SK-N-SH treated with all-trans-retinoic acid at 6 μM for 48 hours (cell line): Measurements from ENCODE around the gene SCAF1.

ENCODE experiments used
- ATAC-seq: fragments of 200-7000 bp; cut with Tn5 transposase; 3 replicates; pipeline ENCODE4 v1.9.1; 2020; ENCODE audit warnings: mild to moderate bottlenecking, moderate library complexity
- ARNTL ChIP-seq: fragments of 450-650 bp; formaldehyde crosslinking; IDR thresholded peaks from 2 replicates; pipeline ENCODE4 v1.5.0; 2020; ENCODE audit warnings: low read depth, mild to moderate bottlenecking, moderate library complexity, borderline replicate concordance
- CSDC2 ChIP-seq: fragments of 250-450 bp; sonication (Bioruptor Pico); IDR thresholded peaks from 2 replicates; pipeline ENCODE4 v1.5.0; 2020; ENCODE audit warnings: mild to moderate bottlenecking, moderate library complexity
- ESRRG ChIP-seq: fragments of 250-450 bp; sonication (Bioruptor Pico); IDR thresholded peaks from 2 replicates; pipeline ENCODE4 v1.6.1; 2021; ENCODE audit warnings: mild to moderate bottlenecking
- GLIS3 ChIP-seq: fragments of 250-450 bp; sonication (Bioruptor Pico); IDR thresholded peaks from 2 replicates; pipeline ENCODE4 v1.5.0; 2020; ENCODE audit warnings: mild to moderate bottlenecking, moderate library complexity
- ISL1 ChIP-seq: fragments of 250-450 bp; sonication (Bioruptor Pico); IDR thresholded peaks from 2 replicates; pipeline ENCODE4 v2.1.2; 2022; ENCODE audit warnings: mild to moderate bottlenecking, moderate library complexity
- OSR1 ChIP-seq: fragments of 250-450 bp; sonication (Bioruptor Pico); IDR thresholded peaks from 2 replicates; pipeline ENCODE4 v1.8.0; 2022; ENCODE audit warnings: moderate library complexity, mild to moderate bottlenecking, inconsistent platforms
- PATZ1 ChIP-seq: fragments of 250-450 bp; sonication (Bioruptor Pico); IDR thresholded peaks from 2 replicates; pipeline ENCODE4 v1.8.0; 2020; ENCODE audit warnings: mild to moderate bottlenecking, moderate library complexity, borderline replicate concordance
- POU6F1 ChIP-seq: fragments of 250-450 bp; sonication (Bioruptor Pico); IDR thresholded peaks from 2 replicates; pipeline ENCODE4 v1.8.0; 2021; ENCODE audit warnings: low read depth, mild to moderate bottlenecking, moderate library complexity, borderline replicate concordance
- RARB ChIP-seq: fragments of 250-450 bp; sonication (Bioruptor Pico); IDR thresholded peaks from 2 replicates; pipeline ENCODE4 v1.8.0; 2021; ENCODE audit warnings: mild to moderate bottlenecking, moderate library complexity
- SNAI2 ChIP-seq: fragments of 250-450 bp; sonication (Bioruptor Pico); IDR thresholded peaks from 2 replicates; pipeline ENCODE4 v1.5.0; 2020; ENCODE audit warnings: mild to moderate bottlenecking, moderate library complexity
- TCF4 ChIP-seq: fragments of 250-450 bp; sonication (Bioruptor Pico); IDR thresholded peaks from 2 replicates; pipeline ENCODE4 v1.8.0; 2021; ENCODE audit warnings: mild to moderate bottlenecking, moderate library complexity, borderline replicate concordance
- TOX ChIP-seq: fragments of 250-450 bp; sonication (Bioruptor Pico); IDR thresholded peaks from 2 replicates; pipeline ENCODE4 v1.8.0; 2021; ENCODE audit warnings: mild to moderate bottlenecking, moderate library complexity, borderline replicate concordance
- ZC3H10 ChIP-seq: fragments of 250-450 bp; sonication (Bioruptor Pico); IDR thresholded peaks from 2 replicates; pipeline ENCODE4 v1.5.1; 2021; ENCODE audit warnings: mild to moderate bottlenecking, moderate library complexity
- ZFP3 ChIP-seq: fragments of 250-450 bp; sonication (Bioruptor Pico); IDR thresholded peaks from 2 replicates; pipeline ENCODE4 v1.5.0; 2020; ENCODE audit warnings: mild to moderate bottlenecking, moderate library complexity
- ZFP30 ChIP-seq: fragments of 450-650 bp; formaldehyde crosslinking; IDR thresholded peaks from 2 replicates; pipeline ENCODE4 v1.5.0; 2022; ENCODE audit warnings: mild to moderate bottlenecking, moderate library complexity
- ZNF565 ChIP-seq: fragments of 450-650 bp; formaldehyde crosslinking; conservative IDR thresholded peaks from 2 replicates; pipeline ENCODE4 v1.5.0; 2020; ENCODE audit warnings: low read depth, mild to moderate bottlenecking, moderate library complexity
- ZNF70 ChIP-seq: fragments of 450-650 bp; formaldehyde crosslinking; IDR thresholded peaks from 2 replicates; pipeline ENCODE4 v1.5.0; 2020; ENCODE audit warnings: mild to moderate bottlenecking, moderate library complexity
- ZNF8 ChIP-seq: fragments of 450-650 bp; formaldehyde crosslinking; IDR thresholded peaks from 2 replicates; pipeline ENCODE4 v1.5.0; 2020; ENCODE audit warnings: mild to moderate bottlenecking, moderate library complexity
- TF ChIP-seq, protein P1 (sequence below): fragments of 250-450 bp; sonication (Bioruptor Pico); IDR thresholded peaks from 2 replicates; pipeline ENCODE4 v1.5.0; 2020; ENCODE audit warnings: mild to moderate bottlenecking, moderate library complexity
- TF ChIP-seq, protein P2 (sequence below): fragments of 250-450 bp; sonication (Bioruptor Pico); IDR thresholded peaks from 2 replicates; pipeline ENCODE4 v1.5.1; 2021; ENCODE audit warnings: mild to moderate bottlenecking, moderate library complexity

Gene SCAF1

GRCh38 chr19:49596954-49597702 lies 44.9 kb upstream of the SCAF1 start (continued):
- TF ChIP-seq ISL1 (CRISPR knock-in tag) (no peak), PATZ1 (CRISPR knock-in tag) (no peak), ZFP30 (CRISPR knock-in tag) (no peak)
- TF ChIP-seq, all 23 proteins: peak for 0

DNA sequence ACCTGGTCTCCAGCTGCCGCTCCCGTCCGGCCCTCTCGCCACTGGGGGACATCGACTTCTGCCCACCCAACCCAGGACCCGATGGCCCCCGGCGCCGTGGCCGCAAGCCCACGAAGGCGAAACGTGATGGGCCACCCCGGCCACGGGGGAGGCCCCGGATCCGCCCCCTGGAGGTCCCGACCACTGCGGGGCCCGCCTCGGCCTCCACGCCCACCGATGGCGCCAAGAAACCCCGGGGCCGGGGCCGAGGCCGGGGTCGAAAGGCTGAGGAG lies 44.4 kb upstream of the SCAF1 start:
- no peak for ATAC-seq
- TF ChIP-seq ZNF8 (CRISPR knock-in tag) (no peak), TCF4 (CRISPR knock-in tag) (no peak), GLIS3 (CRISPR knock-in tag) (no peak), CSDC2 (CRISPR knock-in tag) (no peak), ZNF565 (no peak), POU6F1 (no peak), ZC3H10 (CRISPR knock-in tag) (no peak), OSR1 (CRISPR knock-in tag) (no peak), TOX (CRISPR knock-in tag) (no peak), ZFP30 (CRISPR knock-in tag) (no peak), ZFP3 (CRISPR knock-in tag) (no peak), PATZ1 (CRISPR knock-in tag) (no peak), ESRRG (CRISPR knock-in tag) (no peak), SNAI2 (CRISPR knock-in tag) (no peak), ZNF70 (CRISPR knock-in tag) (no peak), ARNTL (CRISPR knock-in tag) (no peak)
- TF ChIP-seq, protein P1, sequence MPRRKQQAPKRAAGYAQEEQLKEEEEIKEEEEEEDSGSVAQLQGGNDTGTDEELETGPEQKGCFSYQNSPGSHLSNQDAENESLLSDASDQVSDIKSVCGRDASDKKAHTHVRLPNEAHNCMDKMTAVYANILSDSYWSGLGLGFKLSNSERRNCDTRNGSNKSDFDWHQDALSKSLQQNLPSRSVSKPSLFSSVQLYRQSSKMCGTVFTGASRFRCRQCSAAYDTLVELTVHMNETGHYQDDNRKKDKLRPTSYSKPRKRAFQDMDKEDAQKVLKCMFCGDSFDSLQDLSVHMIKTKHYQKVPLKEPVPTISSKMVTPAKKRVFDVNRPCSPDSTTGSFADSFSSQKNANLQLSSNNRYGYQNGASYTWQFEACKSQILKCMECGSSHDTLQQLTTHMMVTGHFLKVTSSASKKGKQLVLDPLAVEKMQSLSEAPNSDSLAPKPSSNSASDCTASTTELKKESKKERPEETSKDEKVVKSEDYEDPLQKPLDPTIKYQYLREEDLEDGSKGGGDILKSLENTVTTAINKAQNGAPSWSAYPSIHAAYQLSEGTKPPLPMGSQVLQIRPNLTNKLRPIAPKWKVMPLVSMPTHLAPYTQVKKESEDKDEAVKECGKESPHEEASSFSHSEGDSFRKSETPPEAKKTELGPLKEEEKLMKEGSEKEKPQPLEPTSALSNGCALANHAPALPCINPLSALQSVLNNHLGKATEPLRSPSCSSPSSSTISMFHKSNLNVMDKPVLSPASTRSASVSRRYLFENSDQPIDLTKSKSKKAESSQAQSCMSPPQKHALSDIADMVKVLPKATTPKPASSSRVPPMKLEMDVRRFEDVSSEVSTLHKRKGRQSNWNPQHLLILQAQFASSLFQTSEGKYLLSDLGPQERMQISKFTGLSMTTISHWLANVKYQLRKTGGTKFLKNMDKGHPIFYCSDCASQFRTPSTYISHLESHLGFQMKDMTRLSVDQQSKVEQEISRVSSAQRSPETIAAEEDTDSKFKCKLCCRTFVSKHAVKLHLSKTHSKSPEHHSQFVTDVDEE (CRISPR knock-in tag): no peak
- TF ChIP-seq, all 23 proteins: peak for 0

DNA sequence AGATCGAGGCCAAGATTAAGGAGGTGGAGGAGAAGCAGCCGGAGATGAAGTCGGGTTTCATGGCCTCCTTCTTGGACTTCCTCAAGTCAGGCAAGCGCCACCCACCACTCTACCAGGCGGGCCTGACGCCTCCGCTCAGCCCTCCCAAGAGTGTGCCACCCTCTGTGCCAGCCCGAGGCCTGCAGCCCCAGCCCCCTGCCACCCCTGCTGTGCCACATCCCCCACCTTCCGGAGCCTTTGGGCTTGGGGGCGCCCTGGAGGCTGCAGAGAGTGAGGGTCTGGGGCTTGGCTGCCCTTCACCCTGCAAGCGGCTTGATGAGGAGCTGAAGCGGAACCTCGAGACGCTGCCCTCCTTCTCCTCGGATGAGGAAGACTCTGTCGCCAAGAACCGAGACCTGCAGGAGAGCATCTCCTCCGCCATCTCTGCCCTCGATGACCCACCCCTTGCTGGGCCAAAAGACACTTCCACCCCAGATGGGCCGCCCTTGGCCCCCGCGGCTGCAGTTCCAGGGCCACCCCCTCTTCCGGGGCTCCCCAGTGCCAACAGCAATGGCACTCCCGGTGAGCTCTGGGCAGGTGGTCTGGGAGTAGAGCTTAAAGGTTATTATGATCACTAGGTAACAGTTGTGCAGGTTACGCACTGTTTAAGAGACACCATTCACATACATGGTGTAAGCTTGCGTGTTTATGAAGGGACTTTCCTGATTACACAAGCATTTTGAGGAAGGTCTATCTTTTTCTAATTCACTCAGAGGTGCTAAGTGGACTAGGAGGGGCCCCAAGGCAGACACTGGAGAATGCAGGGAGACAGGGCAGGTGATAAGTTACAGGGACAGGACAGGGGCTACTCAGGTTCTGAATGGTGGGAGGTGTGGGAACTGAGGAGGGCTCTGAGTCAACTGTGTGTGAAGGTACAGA lies 42.4 kb upstream of the SCAF1 start:
- TF ChIP-seq CSDC2 (CRISPR knock-in tag) (no peak), ZFP3 (CRISPR knock-in tag) (no peak)
- no peak for ATAC-seq

- ATAC-seq: no peak
- TF ChIP-seq, protein P2, sequence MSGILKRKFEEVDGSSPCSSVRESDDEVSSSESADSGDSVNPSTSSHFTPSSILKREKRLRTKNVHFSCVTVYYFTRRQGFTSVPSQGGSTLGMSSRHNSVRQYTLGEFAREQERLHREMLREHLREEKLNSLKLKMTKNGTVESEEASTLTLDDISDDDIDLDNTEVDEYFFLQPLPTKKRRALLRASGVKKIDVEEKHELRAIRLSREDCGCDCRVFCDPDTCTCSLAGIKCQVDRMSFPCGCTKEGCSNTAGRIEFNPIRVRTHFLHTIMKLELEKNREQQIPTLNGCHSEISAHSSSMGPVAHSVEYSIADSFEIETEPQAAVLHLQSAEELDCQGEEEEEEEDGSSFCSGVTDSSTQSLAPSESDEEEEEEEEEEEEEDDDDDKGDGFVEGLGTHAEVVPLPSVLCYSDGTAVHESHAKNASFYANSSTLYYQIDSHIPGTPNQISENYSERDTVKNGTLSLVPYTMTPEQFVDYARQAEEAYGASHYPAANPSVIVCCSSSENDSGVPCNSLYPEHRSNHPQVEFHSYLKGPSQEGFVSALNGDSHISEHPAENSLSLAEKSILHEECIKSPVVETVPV (CRISPR knock-in tag): no peak
- no peak for TF ChIP-seq ZFP30 (CRISPR knock-in tag)
- no peak for TF ChIP-seq ZNF8 (CRISPR knock-in tag)
- TF ChIP-seq RARB: no peak
Measured at GRCh38 chr19:49601482-49602038, 40.4 kb upstream of the SCAF1 start.
